Liver (tissue), 9 donors: ENCODE measurements around the gene GYG2. TPM values are rescaled to one million over a fixed set of nuclear protein-coding genes. Genes with fewer than 3 reads are reported as not detected.

ENCODE experiments used
- DNase-seq: peaks from one replicate; pipeline ENCODE4 v3.0.0-alpha.2; 2017; ENCODE audit warnings: low spot score
- H3K27ac ChIP-seq, 2 donors: one replicate each; pipeline ENCODE4 v1.7.0; 2013; ENCODE audit warnings: inconsistent platforms in 2 of 2, low read length in 2 of 2, control low read depth in 1 of 2, low read depth in 1 of 2, mild to moderate bottlenecking in 1 of 2
- H3K27me3 ChIP-seq, 4 donors: one replicate each; pipeline versions ENCODE4 v1.6.1 to v1.7.0; 2013; ENCODE audit warnings: low read length in 3 of 4, inconsistent platforms in 1 of 4, mild to moderate bottlenecking in 1 of 4, moderate library complexity in 1 of 4; ENCODE audit not compliant: control insufficient read depth in 4 of 4, insufficient read depth in 4 of 4
- H3K36me3 ChIP-seq, 4 donors: one replicate each; pipeline versions ENCODE4 v1.6.1 to v1.7.0; 2013; ENCODE audit warnings: low read length in 3 of 4, mild to moderate bottlenecking in 3 of 4, low read depth in 1 of 4, moderate library complexity in 1 of 4; ENCODE audit not compliant: control insufficient read depth in 4 of 4, insufficient read depth in 3 of 4
- H3K4me1 ChIP-seq, 4 donors: one replicate each; pipeline versions ENCODE4 v1.6.1 to v1.7.0; 2013; ENCODE audit warnings: low read length in 3 of 4, mild to moderate bottlenecking in 3 of 4, moderate library complexity in 1 of 4; ENCODE audit not compliant: control insufficient read depth in 4 of 4, insufficient read depth in 4 of 4
- H3K4me3 ChIP-seq, 3 donors: one replicate each; pipeline versions ENCODE4 v1.6.1 to v1.7.0; 2013; ENCODE audit warnings: low read length in 3 of 3, control low read depth in 1 of 3, low read depth in 1 of 3, mild to moderate bottlenecking in 1 of 3
- H3K9ac ChIP-seq, 2 donors: one replicate each; pipeline ENCODE4 v1.7.0; 2013; ENCODE audit warnings: low read length in 2 of 2, mild to moderate bottlenecking in 2 of 2, moderate library complexity in 2 of 2, control low read depth in 1 of 2, low read depth in 1 of 2
- H3K9me3 ChIP-seq, 4 donors: one replicate each; pipeline versions ENCODE4 v1.6.1 to v1.7.0; 2013; ENCODE audit warnings: low read length in 3 of 4; ENCODE audit not compliant: control insufficient read depth in 4 of 4
- ATF3 ChIP-seq: IDR thresholded peaks from 2 replicates; pipeline ENCODE4 v1.6.1; 2016; ENCODE audit warnings: antibody characterized with exemption
- CTCF ChIP-seq: fragments of 150-350 bp; IDR thresholded peaks from 2 replicates; pipeline ENCODE4 v1.5.1; 2017; ENCODE audit warnings: improper control_type of control experiment, low read depth, low read length; ENCODE audit not compliant: missing input control
- EGR1 ChIP-seq, 2 donors: IDR thresholded peaks; 2 replicates each; pipeline ENCODE4 v1.6.1; 2016 to 2018; ENCODE audit warnings: antibody characterized with exemption in 2 of 2, low read depth in 2 of 2
- FOXA1 ChIP-seq: IDR thresholded peaks from 2 replicates; pipeline ENCODE4 v1.6.1; 2016; ENCODE audit warnings: antibody characterized with exemption
- FOXA2 ChIP-seq: IDR thresholded peaks from 2 replicates; pipeline ENCODE4 v1.6.1; 2016; ENCODE audit warnings: antibody characterized with exemption
- GABPA ChIP-seq, 2 donors: IDR thresholded peaks in 1 of 2; conservative IDR thresholded peaks in 1 of 2; 2 replicates each; pipeline ENCODE4 v1.6.1; 2016; ENCODE audit warnings: antibody characterized with exemption in 2 of 2, mild to moderate bottlenecking in 1 of 2, moderate library complexity in 1 of 2
- HNF4A ChIP-seq, 2 donors: conservative IDR thresholded peaks; 2 replicates each; pipeline ENCODE4 v1.6.1; 2016; ENCODE audit warnings: antibody characterized with exemption in 2 of 2, mild to moderate bottlenecking in 2 of 2
- HNF4G ChIP-seq: IDR thresholded peaks from 2 replicates; pipeline ENCODE4 v1.6.1; 2016; ENCODE audit warnings: antibody characterized with exemption
- JUND ChIP-seq, 2 donors: IDR thresholded peaks; 2 replicates each; pipeline ENCODE4 v1.6.1; 2016; ENCODE audit warnings: antibody characterized with exemption in 2 of 2
- MAX ChIP-seq: IDR thresholded peaks from 2 replicates; pipeline ENCODE4 v1.6.1; 2016; ENCODE audit warnings: antibody characterized with exemption
- NR2F2 ChIP-seq: IDR thresholded peaks from 2 replicates; pipeline ENCODE4 v1.6.1; 2016; ENCODE audit warnings: antibody characterized with exemption
- RAD21 ChIP-seq, 2 donors: IDR thresholded peaks; 2 replicates each; pipeline ENCODE4 v1.6.1; 2016; ENCODE audit warnings: antibody characterized with exemption in 2 of 2, mild to moderate bottlenecking in 2 of 2
- REST ChIP-seq: IDR thresholded peaks from 2 replicates; pipeline ENCODE4 v1.6.1; 2016; ENCODE audit warnings: antibody characterized with exemption, mild to moderate bottlenecking
- RXRA ChIP-seq, 2 donors: IDR thresholded peaks; 2 replicates each; pipeline ENCODE4 v1.6.1; 2017 to 2018; ENCODE audit warnings: antibody characterized with exemption in 2 of 2, mild to moderate bottlenecking in 1 of 2
- SP1 ChIP-seq: IDR thresholded peaks from 2 replicates; pipeline ENCODE4 v1.6.1; 2018; ENCODE audit warnings: antibody characterized with exemption, mild to moderate bottlenecking
- TAF1 ChIP-seq: conservative IDR thresholded peaks from 2 replicates; pipeline ENCODE4 v1.6.1; 2016; ENCODE audit warnings: antibody characterized with exemption, mild to moderate bottlenecking
- YY1 ChIP-seq: IDR thresholded peaks from 2 replicates; pipeline ENCODE4 v1.6.1; 2016; ENCODE audit warnings: antibody characterized with exemption, mild to moderate bottlenecking
- ZBTB33 ChIP-seq: IDR thresholded peaks from 2 replicates; pipeline ENCODE4 v1.6.1; 2016; ENCODE audit warnings: antibody characterized with exemption
- WGBS: extraction: QIAGEN DNeasy Blood & Tissue Kit; methylation state at CpG from one replicate; pipeline ENCODE4 v1.1.7; 2013; 5-methylcytosine and 5-hydroxymethylcytosine counted together
- polyA plus RNA-seq, 2 donors: library from polyadenylated mRNA; stranded (reverse) in 1 of 2; unstranded in 1 of 2; fragments of 200-250 nt in 1 of 2; fragments of >200 nt in 1 of 2; fragmentation: Nextera tagmentation in 1 of 2; extraction: Ambion mirVana in 1 of 2; gene quantifications; one replicate each; pipeline versions ENCODE4 v1.2.1 to v1.2.3, GENCODE V29; 2013 to 2015
- total RNA-seq, 2 donors: library from RNA; depleted of rRNA; stranded (reverse); fragments of >200 nt; gene quantifications; one replicate each; pipeline ENCODE4 v1.2.3, GENCODE V29; 2014
- donor health status: healthy.
- donor health status: healthy.
- donor health status: healthy.
- donor health status: healthy.
- donor health status: healthy.

GYG2 gene
- total and polyA plus RNA-seq, 4 donors = 11.3 to 32.6 (median 14.3) TPM

GRCh38 chrX:2788980-2789379 is 39.8 kb upstream of the GYG2 start:
- H3K9ac ChIP-seq = no peak overlapping the region
- H3K9me3 ChIP-seq = no peaks in the 10 kb centered on the region
- H3K27me3 ChIP-seq = no peaks in the 10 kb centered on the region
- H3K4me1 ChIP-seq = no peaks in the 10 kb centered on the region
- no peak overlapping the region for H3K4me3 ChIP-seq
- H3K36me3 ChIP-seq = no peaks in the 10 kb centered on the region
- no peak for DNase-seq
- no peak for TF ChIP-seq YY1
- no peak for TF ChIP-seq MAX
- no peak for TF ChIP-seq JUND (IDR thresholded peaks at IDR 0.05)
- TF ChIP-seq CTCF = no peak
- no peak for TF ChIP-seq ATF3
- no peak for TF ChIP-seq NR2F2
- no peak for TF ChIP-seq FOXA1
- TF ChIP-seq HNF4G = no peak
- TF ChIP-seq HNF4A (conservative IDR thresholded peaks at IDR 0.05) = no peak
- TF ChIP-seq FOXA2 = no peak
- TF ChIP-seq EGR1 (IDR thresholded peaks at IDR 0.05; ENCODE audit: low read depth in 2 of 2) = no peak
- TF ChIP-seq ZBTB33 = no peak
- TF ChIP-seq SP1 = no peak
- no peak for TF ChIP-seq GABPA (IDR thresholded peaks at IDR 0.05 in 1 of 2, conservative IDR thresholded peaks at IDR 0.05 in 1 of 2)
- TF ChIP-seq RAD21 (IDR thresholded peaks at IDR 0.05) = no peak
- no peak for TF ChIP-seq RXRA (IDR thresholded peaks at IDR 0.05)
- no peak for TF ChIP-seq REST
- no peak for TF ChIP-seq TAF1
- WGBS = 82% methylated on average over 4 of the region's 4 CpGs
- H3K27ac ChIP-seq = no peak overlapping the region
